DMS 273 treated with DMSO at 0.1 percent for 48 hours (cell line): Measurements from ENCODE around the gene KHNYN.

Source experiments
- DNase-seq: peaks from one replicate; lab custom pipeline; 2025; lab: John Stamatoyannopoulos, UW

KHNYN gene

GRCh38 chr14:24422694-24423601 is 6.8 kb upstream of the KHNYN start:
- DNase-seq, result no peak

GRCh38 chr14:24425704-24426103 is 4.0 kb upstream of the KHNYN start:
- DNase-seq, result no peak

- no peak for DNase-seq
Observed at GRCh38 chr14:24426150-24426911, 3.4 kb upstream of the KHNYN start.

GRCh38 chr14:24426912-24427536 is 2.7 kb upstream of the KHNYN start:
- DNase-seq, result no peak

- DNase-seq, result no peak
Observed at GRCh38 chr14:24427537-24428508, 1.9 kb upstream of the KHNYN start.

GRCh38 chr14:24428628-24429394 is 943 bp upstream of the KHNYN start:
- no peak for DNase-seq

GRCh38 chr14:24430143-24430681 is 458 bp downstream of the KHNYN start:
- DNase-seq, result no peak

- DNase-seq, result no peak
Observed at GRCh38 chr14:24430682-24431568, 1.2 kb downstream of the KHNYN start.

- DNase-seq, result peak; percentile 77
Observed at GRCh38 chr14:24431569-24432258, 2.0 kb downstream of the KHNYN start.

- no peak for DNase-seq
Observed at GRCh38 chr14:24432259-24433131, 2.7 kb downstream of the KHNYN start.

- DNase-seq, result no peak
Observed at GRCh38 chr14:24434036-24434435, 4.3 kb downstream of the KHNYN start.

GRCh38 chr14:24434676-24435075 is 4.9 kb downstream of the KHNYN start:
- no peak for DNase-seq

GRCh38 chr14:24435192-24435810 is 5.5 kb downstream of the KHNYN start:
- no peak for DNase-seq

GRCh38 chr14:24435998-24436354 is 6.2 kb downstream of the KHNYN start:
- no peak for DNase-seq

- peak; percentile 22 for DNase-seq
Observed at GRCh38 chr14:24436355-24437019, 6.7 kb downstream of the KHNYN start.

- DNase-seq, result no peak
Observed at GRCh38 chr14:24437020-24437735, 7.4 kb downstream of the KHNYN start.
